Heart left ventricle (tissue), 16 donors: ENCODE results near the gene CHST2. TPM values are rescaled to one million over a fixed set of nuclear protein-coding genes. Genes with fewer than 3 reads are reported as not detected.
A peak's percentile ranks its signal among the peaks of the same experiment; 100 is the strongest.

ENCODE experiments used
- ATAC-seq, 4 donors: fragments of 200-7000 bp; cut with Tn5 transposase; one replicate each; pipeline ENCODE4 v1.9.1; 2020 to 2022; ENCODE audit warnings: moderate library complexity in 4 of 4, mild to moderate bottlenecking in 3 of 4, moderate number of reproducible peaks in 1 of 4
- DNase-seq, 5 donors: peaks; one replicate each; pipeline ENCODE4 v3.0.0-alpha.2; 2020
- H3K27ac ChIP-seq, 12 donors: fragments of 200-600 bp; sonication (generic) in 4 of 12; one replicate each; pipeline versions ENCODE4 v1.5.0 to v1.8.0; 2016 to 2022; ENCODE audit warnings: mild to moderate bottlenecking in 2 of 12
- H3K27me3 ChIP-seq, 9 donors: fragments of 200-600 bp; sonication (generic) in 2 of 9; one replicate each; pipeline versions ENCODE4 v1.5.1 to v1.8.0; 2016 to 2022; ENCODE audit warnings: mild to moderate bottlenecking in 3 of 9
- H3K36me3 ChIP-seq, 9 donors: fragments of 200-600 bp; sonication (generic) in 2 of 9; one replicate each; pipeline versions ENCODE4 v1.5.0 to v1.8.0; 2018 to 2022; ENCODE audit warnings: mild to moderate bottlenecking in 2 of 9
- H3K4me1 ChIP-seq, 12 donors: fragments of 200-600 bp; sonication (generic) in 4 of 12; one replicate each; pipeline versions ENCODE4 v1.5.0 to v1.8.0; 2016 to 2022; ENCODE audit warnings: mild to moderate bottlenecking in 3 of 12
- H3K4me3 ChIP-seq, 12 donors: fragments of 200-600 bp; sonication (generic) in 4 of 12; one replicate each; pipeline versions ENCODE4 v1.5.0 to v1.8.0; 2017 to 2022; ENCODE audit warnings: mild to moderate bottlenecking in 9 of 12, moderate library complexity in 4 of 12
- H3K9me3 ChIP-seq, 12 donors: fragments of 200-600 bp; sonication (generic) in 4 of 12; one replicate each; pipeline versions ENCODE4 v1.5.0 to v1.8.0; 2016 to 2022; ENCODE audit warnings: mild to moderate bottlenecking in 1 of 12
- POLR2A ChIP-seq, 2 donors: fragments of 450-650 bp; IDR thresholded peaks; one replicate each; pipeline ENCODE4 v1.6.1; 2017; ENCODE audit warnings: antibody characterized with exemption in 2 of 2, mild to moderate bottlenecking in 2 of 2, moderate library complexity in 2 of 2
- WGBS, 4 donors: extraction: QIAGEN DNeasy Blood & Tissue Kit in 2 of 4; methylation state at CpG; one replicate each; pipeline versions ENCODE4 v1.1.5 to v1.1.7; 2013 to 2018; 5-methylcytosine and 5-hydroxymethylcytosine counted together
- intact Hi-C, 10 donors: fragments of 100-400 bp; cut with DNase I; formaldehyde crosslinking; loops; one replicate each; pipeline versions ENCODE4 v1.11.1 to v1.14.2; 2022
- polyA plus RNA-seq, 2 donors: library from polyadenylated mRNA; stranded (reverse); fragments of 200-250 nt; gene quantifications; one replicate each; pipeline ENCODE4 v1.2.3, GENCODE V29; 2013
- total RNA-seq, 9 donors: library from RNA; depleted of rRNA in 2 of 9; stranded (reverse); fragments of >200 nt in 2 of 9; fragmentation: NEBNext Ultra II Directional in 3 of 9; extraction: Animal tissue kit (Norgen Biotek cat#: 25700) in 3 of 9; gene quantifications; one replicate each; pipeline versions ENCODE4 v1.1.0 to v1.2.4, GENCODE V29; 2016 to 2023
- TF ChIP-seq, protein P1 (sequence below), 12 donors: fragments of 200-600 bp; sonication (generic) in 4 of 12; IDR thresholded peaks; one replicate each; pipeline versions ENCODE4 v1.5.0 to v1.8.0; 2018 to 2022; ENCODE audit warnings: antibody characterized with exemption in 12 of 12, mild to moderate bottlenecking in 5 of 12
- donor health status: ischemic (EF 13 %, LVEDD 7.1; RV severe dilation, severe dysfunction).
- donor health status: healthy with polysubstance abuse.
- donor health status: DM: no; HTN: yes; CAD: no.
- donor health status: DM: no; HTN: no; CAD: no.
- donor health status: ischemic (EF 25% LVEDD 6.9; RV normal size, moderate dysfunction).
- donor health status: ischemic (EF 25% LVEDD 5.7; RV mildly dilated, moderate dysfunction).
- donor health status: healthy.
- donor health status: DM: yes; HTN: yes; CAD: no.
- donor health status: ischemic (EF 35%, LVEDD 5.7; RV mildly dilated, moderate dysfunction).
- donor health status: nonischemic (EF 11% LVEDD 7.7; RV severe dilation, severe dysfunction).
- donor health status: DM: yes; HTN: yes; CAD: no.
- donor health status: PGD.
- donor health status: ischemic (EF 29% LVEDD 5.4; RV normal size, mild dysfunction).
- donor health status: nonischemic (EF 23%, LVEDD 6.1; RV moderate dilation, normal function).

Gene CHST2
- total and polyA plus RNA-seq, 11 donors = 0.84 to 8.7 (median 2.4) TPM

DNA sequence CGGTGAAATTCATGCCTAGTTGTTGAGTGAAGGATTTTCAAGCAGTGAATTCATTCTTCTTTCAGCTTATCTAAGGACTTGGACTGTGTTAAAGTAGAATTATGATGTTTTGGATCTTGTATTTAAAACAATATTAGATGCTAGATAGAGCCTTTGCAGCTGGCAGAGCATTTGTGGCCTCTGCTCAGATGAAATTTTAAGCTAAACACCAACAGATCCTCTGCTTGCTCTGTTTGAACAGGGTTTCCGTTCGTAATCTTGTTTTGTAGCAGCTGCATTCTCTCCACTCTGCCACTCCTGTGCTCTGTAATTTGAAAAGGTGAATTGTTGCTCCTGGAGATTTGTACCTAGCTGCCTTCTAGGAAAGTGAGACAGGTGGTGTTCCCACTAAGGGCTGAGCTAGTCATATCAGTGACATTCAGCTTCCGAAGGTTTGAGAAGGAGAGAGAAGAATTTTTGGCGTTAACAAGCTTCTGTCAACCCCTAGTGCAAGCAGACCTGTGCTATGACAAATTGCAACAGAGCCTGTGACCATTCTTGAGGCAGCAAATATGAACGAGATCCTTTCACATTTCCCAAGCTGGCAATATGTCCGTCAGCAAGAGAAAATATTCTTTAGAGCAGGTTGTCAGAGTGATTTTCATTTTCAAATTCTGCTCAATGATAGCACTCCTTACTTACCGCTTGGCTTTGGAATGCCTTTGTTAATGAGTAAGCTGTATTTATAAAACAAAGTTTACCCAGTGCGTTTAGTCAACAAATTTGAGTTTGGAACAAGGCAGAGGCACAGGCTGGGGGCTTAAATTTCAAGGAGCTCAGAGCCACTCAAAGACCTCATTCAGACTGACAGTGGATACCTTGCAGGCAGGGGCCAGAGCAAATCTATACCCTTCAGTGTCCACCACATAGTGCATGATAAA lies 5.3 kb downstream of the CHST2 start:
- Histone ChIP-seq H3K4me1 (peaks cover 0 to 39% (median 2%) of the 10 kb centered on the region in 12 donors), H3K9me3 (no peaks in the 10 kb centered on the region), H3K27ac (peak overlapping the region in 2 of 12 donors; percentile 13 to 33), H3K27me3 (peaks cover 0 to 27% (median 9%) of the 10 kb centered on the region in 9 donors), H3K36me3 (peaks cover 0 to 6% (median 0%) of the 10 kb centered on the region in 9 donors), H3K4me3 (peak overlapping the region in 3 of 12 donors; percentile 3 to 21 (median 6))
- DNase-seq (no peak), ATAC-seq (no peak)
- intact Hi-C loops = loop anchor here in 5 of 10 donors (10.0 kb wide), 3 partner anchors 180 to 550 kb away; no protein-coding TSS in a partner anchor
- no peak for TF ChIP-seq POLR2A (IDR thresholded peaks at IDR 0.05)
- TF ChIP-seq, protein P1, sequence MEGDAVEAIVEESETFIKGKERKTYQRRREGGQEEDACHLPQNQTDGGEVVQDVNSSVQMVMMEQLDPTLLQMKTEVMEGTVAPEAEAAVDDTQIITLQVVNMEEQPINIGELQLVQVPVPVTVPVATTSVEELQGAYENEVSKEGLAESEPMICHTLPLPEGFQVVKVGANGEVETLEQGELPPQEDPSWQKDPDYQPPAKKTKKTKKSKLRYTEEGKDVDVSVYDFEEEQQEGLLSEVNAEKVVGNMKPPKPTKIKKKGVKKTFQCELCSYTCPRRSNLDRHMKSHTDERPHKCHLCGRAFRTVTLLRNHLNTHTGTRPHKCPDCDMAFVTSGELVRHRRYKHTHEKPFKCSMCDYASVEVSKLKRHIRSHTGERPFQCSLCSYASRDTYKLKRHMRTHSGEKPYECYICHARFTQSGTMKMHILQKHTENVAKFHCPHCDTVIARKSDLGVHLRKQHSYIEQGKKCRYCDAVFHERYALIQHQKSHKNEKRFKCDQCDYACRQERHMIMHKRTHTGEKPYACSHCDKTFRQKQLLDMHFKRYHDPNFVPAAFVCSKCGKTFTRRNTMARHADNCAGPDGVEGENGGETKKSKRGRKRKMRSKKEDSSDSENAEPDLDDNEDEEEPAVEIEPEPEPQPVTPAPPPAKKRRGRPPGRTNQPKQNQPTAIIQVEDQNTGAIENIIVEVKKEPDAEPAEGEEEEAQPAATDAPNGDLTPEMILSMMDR (IDR thresholded peaks at IDR 0.05) = no peak
- 48 to 66% (median 59%) methylated on average over 9 of the region's 9 CpGs for WGBS, 4 donors

DNA sequence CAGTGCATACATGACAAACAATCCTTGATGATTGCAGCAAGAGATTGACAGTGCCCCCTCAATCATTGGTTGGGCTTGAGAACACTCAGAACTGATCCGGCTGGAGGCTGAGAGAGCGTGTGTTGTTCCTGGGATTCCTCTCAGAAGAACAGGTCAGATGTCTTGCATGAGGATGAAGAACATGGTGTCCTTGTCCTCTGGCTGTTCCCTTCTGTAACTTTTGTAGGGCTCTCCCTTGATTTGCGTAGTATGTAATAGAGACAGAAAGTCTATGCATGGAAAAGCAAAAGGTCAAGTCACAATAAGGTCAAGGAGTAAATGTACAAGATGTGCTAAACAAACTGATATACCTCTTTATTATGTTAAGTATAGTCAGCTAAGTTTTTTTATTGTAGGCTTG lies 8.2 kb downstream of the CHST2 start:
- DNase-seq = no peak
- Histone ChIP-seq H3K27ac (no peak overlapping the region), H3K9me3 (no peaks in the 10 kb centered on the region), H3K4me3 (no peak overlapping the region), H3K27me3 (no peaks in the 10 kb centered on the region), H3K36me3 (no peaks in the 10 kb centered on the region), H3K4me1 (peaks cover 0 to 20% (median 0%) of the 10 kb centered on the region in 12 donors)
- intact Hi-C loops = loop anchor here in 5 of 10 donors (10.0 kb wide), 3 partner anchors 177 to 547 kb away; no protein-coding TSS in a partner anchor
- TF ChIP-seq POLR2A (IDR thresholded peaks at IDR 0.05) = no peak
- TF ChIP-seq, protein P1 (IDR thresholded peaks at IDR 0.05) = no peak
- 86 to 95% (median 90%) methylated on average over 3 of the region's 3 CpGs for WGBS, 4 donors
- ATAC-seq = no peak

DNA sequence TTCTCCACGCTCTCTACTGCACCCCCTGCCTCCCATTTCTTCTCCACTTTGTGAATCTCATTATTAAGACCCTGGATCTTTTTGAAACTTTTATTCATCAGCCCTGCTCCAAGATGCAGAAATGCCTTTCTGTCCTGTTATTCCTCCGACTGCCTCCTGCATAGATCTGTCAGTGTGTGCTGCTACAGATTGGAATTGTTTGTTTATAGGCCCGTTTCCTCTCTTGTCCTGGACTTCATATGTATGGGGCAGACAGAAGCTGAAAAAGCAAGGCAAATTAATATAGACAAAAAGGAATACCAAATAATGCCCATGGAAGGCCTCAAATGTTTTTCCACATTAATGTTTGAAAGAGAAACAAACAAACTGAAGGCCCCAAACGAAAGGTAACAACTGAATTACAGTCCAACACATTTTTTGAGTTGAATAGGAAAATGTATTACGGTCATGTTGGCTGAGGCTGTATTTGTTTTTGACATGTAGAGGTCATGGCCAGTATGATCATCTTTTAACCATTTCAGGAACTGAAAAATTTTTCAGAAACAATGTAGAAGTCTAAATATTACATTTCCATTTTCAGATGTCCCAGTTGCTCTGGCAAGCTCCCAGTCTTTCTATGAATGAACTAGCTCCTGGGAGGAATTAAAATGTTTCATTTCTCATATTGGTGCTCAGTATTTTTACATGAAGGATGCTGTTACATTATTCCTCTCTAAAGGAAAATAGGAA lies 8.8 kb downstream of the CHST2 start:
- Histone ChIP-seq H3K27me3 (no peaks in the 10 kb centered on the region), H3K36me3 (no peaks in the 10 kb centered on the region), H3K4me3 (no peak overlapping the region), H3K9me3 (no peaks in the 10 kb centered on the region), H3K27ac (no peak overlapping the region), H3K4me1 (peaks cover 0 to 14% (median 0%) of the 10 kb centered on the region in 12 donors)
- DNase-seq (no peak), ATAC-seq (no peak)
- TF ChIP-seq, protein P1 (IDR thresholded peaks at IDR 0.05) = no peak
- no peak for TF ChIP-seq POLR2A (IDR thresholded peaks at IDR 0.05)
- intact Hi-C loops = loop anchor here in 5 of 10 donors (10.0 kb wide), 3 partner anchors 176 to 546 kb away; no protein-coding TSS in a partner anchor
- 63 to 70% (median 65%) methylated on average over 5 of the region's 5 CpGs for WGBS, 4 donors
